ENCODE results near the gene CCDC127.

The CCDC127 gene

DNA sequence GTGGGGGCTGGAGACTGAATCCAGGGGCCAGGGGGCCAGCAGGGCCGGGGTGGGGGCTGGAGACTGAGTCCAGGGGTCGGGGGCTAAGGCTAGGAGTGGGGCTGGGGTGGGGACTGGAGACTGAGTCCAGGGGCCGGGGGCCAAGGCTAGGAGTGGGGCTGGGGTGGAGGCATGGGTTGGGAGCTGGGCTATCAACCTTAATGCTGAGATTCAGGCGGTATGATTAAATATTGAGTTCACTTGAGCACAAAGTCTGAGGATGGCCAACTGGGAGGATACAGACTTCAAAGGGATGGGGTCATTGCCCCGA, 43.7 kb downstream of the CCDC127 start:
- Histone ChIP-seq H3K4me3 (replicated peaks; ENCODE audit: low read depth, low read length) (no peak overlapping the region), H3K27me3 (replicated peaks; ENCODE audit: control insufficient read depth, insufficient read depth, low read length) (peaks cover 2% of the 10 kb centered on the region), H3K36me3 (ENCODE audit: control insufficient read depth, insufficient read depth, low read length) (no peaks in the 10 kb centered on the region)
- TF ChIP-seq, protein P1, sequence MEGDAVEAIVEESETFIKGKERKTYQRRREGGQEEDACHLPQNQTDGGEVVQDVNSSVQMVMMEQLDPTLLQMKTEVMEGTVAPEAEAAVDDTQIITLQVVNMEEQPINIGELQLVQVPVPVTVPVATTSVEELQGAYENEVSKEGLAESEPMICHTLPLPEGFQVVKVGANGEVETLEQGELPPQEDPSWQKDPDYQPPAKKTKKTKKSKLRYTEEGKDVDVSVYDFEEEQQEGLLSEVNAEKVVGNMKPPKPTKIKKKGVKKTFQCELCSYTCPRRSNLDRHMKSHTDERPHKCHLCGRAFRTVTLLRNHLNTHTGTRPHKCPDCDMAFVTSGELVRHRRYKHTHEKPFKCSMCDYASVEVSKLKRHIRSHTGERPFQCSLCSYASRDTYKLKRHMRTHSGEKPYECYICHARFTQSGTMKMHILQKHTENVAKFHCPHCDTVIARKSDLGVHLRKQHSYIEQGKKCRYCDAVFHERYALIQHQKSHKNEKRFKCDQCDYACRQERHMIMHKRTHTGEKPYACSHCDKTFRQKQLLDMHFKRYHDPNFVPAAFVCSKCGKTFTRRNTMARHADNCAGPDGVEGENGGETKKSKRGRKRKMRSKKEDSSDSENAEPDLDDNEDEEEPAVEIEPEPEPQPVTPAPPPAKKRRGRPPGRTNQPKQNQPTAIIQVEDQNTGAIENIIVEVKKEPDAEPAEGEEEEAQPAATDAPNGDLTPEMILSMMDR (IDR thresholded peaks at IDR 0.05; ENCODE audit: insufficient read depth, low read length, poor library complexity, severe bottlenecking), result no peak
- DNase-seq (ENCODE audit: extremely low read depth, insufficient read length), result no peak

DNA sequence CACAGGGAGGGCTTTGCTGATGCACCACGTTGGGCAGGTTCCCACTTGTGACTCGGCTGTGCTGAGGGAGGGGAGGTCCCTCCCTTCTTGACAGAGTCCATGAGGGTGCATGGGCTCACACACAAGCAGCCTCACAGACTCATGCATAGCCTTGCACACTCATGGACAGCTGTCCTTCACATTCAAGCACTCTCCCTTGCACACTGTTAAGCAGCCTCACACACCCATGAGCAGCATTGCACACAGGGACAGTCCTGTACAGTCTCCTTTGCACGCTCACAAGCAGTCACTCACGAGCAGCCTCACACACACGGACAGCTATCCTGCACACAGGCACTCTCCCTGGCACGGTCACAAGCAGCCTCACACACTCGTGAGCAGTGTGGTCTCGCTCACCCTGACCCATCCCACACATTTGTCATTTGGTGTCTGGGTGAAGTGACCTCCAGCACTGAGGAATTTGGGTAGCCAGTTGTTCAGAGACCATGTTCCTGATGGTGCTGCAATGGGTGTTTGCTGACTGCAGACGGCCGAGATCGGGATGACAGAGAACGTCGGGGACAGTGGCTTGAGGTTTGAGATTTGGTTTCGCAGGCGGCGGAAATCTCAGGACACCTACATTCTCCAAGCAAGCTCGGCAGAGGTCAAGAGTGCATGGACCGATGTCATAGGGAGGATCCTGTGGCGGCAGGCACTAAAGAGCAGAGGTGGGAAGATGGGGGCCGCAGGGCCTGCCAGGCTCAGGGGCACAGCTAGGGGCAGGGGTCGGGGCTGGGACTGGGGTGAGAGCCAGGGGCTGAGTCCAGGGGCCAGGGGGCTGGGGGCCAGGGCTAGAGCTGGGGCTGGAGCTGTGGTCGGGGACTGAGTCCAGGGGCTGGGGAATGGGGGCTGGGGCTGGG, 44.3 kb downstream of the CCDC127 start:
- no peaks in the 10 kb centered on the region for H3K36me3 ChIP-seq (ENCODE audit: control insufficient read depth, insufficient read depth, low read length)
- TF ChIP-seq, protein P1 (IDR thresholded peaks at IDR 0.05; ENCODE audit: insufficient read depth, low read length, poor library complexity, severe bottlenecking), result no peak
- no peak overlapping the region for H3K4me3 ChIP-seq (replicated peaks; ENCODE audit: low read depth, low read length)
- DNase-seq (ENCODE audit: extremely low read depth, insufficient read length), result no peak
- H3K27me3 ChIP-seq (replicated peaks; ENCODE audit: control insufficient read depth, insufficient read depth, low read length), result peaks cover 2% of the 10 kb centered on the region

DNA sequence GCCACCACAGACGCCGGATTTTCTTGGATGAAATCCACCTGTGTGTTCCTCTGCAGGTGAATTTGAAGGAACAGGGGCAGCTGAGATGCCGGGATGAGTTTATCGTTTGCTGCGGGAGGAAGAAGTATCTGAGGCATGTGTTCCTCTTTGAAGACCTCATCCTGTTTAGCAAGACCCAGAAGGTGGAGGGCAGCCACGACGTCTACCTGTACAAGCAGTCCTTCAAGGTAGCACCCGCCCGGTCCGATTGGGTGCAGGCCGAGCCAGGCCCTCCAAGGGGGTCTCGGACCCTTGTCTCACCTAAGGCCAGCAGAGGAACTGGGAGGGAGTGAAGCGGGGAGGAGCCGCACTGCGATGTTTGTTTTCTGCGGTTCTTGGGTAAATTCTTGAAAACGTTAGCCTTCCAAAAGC, 45.1 kb downstream of the CCDC127 start:
- no peaks in the 10 kb centered on the region for H3K36me3 ChIP-seq (ENCODE audit: control insufficient read depth, insufficient read depth, low read length)
- no peak overlapping the region for H3K4me3 ChIP-seq (replicated peaks; ENCODE audit: low read depth, low read length)
- TF ChIP-seq, protein P1 (IDR thresholded peaks at IDR 0.05; ENCODE audit: insufficient read depth, low read length, poor library complexity, severe bottlenecking), result no peak
- peaks cover 2% of the 10 kb centered on the region for H3K27me3 ChIP-seq (replicated peaks; ENCODE audit: control insufficient read depth, insufficient read depth, low read length)
- DNase-seq (ENCODE audit: extremely low read depth, insufficient read length), result no peak

DNA sequence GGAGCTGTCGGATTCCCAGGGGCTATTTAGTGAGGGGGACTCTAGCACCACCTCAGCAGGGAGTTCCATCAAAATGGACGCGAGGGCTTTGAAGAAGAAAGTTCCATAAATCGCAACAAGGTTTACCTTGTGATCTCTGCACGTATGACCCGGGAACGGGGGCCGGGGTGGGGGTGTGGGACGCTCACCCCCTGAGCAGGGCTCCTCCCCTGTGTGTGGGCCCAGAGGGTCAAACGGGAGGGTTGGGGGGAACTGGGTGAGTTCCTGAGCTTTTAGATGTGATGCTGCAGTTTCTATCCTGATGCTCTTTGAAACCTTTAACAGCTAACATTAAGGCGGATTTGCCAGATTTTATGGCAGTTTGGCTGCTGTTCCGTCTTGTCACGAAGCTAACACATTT, 45.5 kb downstream of the CCDC127 start:
- H3K27me3 ChIP-seq (replicated peaks; ENCODE audit: control insufficient read depth, insufficient read depth, low read length), result peaks cover 2% of the 10 kb centered on the region
- DNase-seq (ENCODE audit: extremely low read depth, insufficient read length), result no peak
- TF ChIP-seq, protein P1 (IDR thresholded peaks at IDR 0.05; ENCODE audit: insufficient read depth, low read length, poor library complexity, severe bottlenecking), result no peak
- H3K4me3 ChIP-seq (replicated peaks; ENCODE audit: low read depth, low read length), result no peak overlapping the region
- H3K36me3 ChIP-seq (ENCODE audit: control insufficient read depth, insufficient read depth, low read length), result no peaks in the 10 kb centered on the region

DNA sequence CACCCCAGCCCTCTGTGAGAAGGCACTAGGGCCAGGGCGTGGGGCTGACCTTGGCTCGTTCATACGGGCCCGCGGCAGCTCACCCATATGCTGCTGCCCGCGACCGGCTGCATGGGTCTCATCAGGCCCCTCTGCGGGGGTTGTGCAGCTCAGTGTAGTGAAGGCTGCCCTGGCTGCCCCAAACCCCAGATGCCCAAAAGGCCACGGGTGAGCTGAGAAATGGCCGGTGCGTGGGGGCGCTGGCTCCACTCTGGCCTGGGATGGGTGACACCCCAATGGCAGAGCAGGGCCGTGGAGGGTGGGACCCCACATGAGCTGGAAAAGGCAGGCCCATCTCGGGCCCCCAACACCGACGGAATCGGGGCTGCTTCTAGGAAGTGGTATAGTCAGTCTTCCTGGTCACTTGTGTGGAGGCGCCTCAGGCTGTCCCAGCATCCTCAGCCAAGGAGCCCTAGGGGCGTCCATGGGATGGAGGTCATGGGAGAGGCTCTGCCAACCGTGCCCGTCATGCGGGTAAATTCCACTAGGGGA, 46.1 kb downstream of the CCDC127 start:
- TF ChIP-seq, protein P1 (IDR thresholded peaks at IDR 0.05; ENCODE audit: insufficient read depth, low read length, poor library complexity, severe bottlenecking), result no peak
- Histone ChIP-seq H3K27me3 (replicated peaks; ENCODE audit: control insufficient read depth, insufficient read depth, low read length) (peaks cover 2% of the 10 kb centered on the region), H3K4me3 (replicated peaks; ENCODE audit: low read depth, low read length) (no peak overlapping the region), H3K36me3 (ENCODE audit: control insufficient read depth, insufficient read depth, low read length) (no peaks in the 10 kb centered on the region)
- no peak for DNase-seq (ENCODE audit: extremely low read depth, insufficient read length)

Measured in GM06990 (cell line).